HG02870 (cell line): ENCODE measurements around the gene LAMP1.
"Not testable (repeated sequence)": the region's sequence is repeated elsewhere in the genome, so short reads cannot be mapped to it uniquely, and the experiment has no call there.

Experiments
- ATAC-seq: cut with Tn5 transposase; IDR thresholded peaks from one replicate; pipeline ENCODE4 v1.9.1; 2021; ENCODE audit warnings: mild to moderate bottlenecking, moderate library complexity; ENCODE audit not compliant: unreplicated experiment

LAMP1 gene

DNA sequence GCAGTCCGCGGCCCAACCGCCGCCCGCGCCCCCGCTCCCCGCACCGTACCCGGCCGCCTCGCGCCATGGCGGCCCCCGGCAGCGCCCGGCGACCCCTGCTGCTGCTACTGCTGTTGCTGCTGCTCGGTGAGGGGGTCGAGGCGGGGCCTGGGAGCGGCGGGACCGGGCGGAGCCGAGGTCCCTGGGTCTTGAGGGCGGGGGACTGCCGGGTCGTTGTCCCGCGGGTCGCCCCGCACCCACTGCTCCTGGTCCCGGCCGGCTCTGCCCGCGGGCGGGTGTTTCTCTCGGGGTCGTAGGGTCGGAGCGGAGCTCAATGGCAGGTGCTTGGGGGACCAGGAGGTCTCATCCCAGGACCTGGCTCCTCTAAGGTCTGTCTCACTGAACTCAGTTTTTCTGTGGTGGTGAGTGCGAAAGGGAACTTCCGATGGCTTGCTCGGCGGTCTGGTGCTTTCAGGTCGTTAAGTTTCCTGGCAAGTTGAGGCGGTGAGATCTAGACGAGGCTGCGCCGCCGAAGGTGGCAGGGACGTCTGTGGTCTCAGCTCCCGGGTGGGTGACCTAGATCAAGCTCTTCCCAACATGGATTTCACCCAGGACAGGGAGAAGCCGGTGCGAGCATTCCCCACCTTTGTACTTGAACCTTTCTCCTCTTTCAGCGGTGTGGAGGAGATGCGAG is 467 bp downstream of the LAMP1 start:
- ATAC-seq: peak; percentile 35

- no peak for ATAC-seq
Observed at GRCh38 chr13:113298043-113298945, 1.3 kb downstream of the LAMP1 start.

GRCh38 chr13:113299951-113300350 is 2.9 kb downstream of the LAMP1 start:
- peak; percentile 31 for ATAC-seq

DNA sequence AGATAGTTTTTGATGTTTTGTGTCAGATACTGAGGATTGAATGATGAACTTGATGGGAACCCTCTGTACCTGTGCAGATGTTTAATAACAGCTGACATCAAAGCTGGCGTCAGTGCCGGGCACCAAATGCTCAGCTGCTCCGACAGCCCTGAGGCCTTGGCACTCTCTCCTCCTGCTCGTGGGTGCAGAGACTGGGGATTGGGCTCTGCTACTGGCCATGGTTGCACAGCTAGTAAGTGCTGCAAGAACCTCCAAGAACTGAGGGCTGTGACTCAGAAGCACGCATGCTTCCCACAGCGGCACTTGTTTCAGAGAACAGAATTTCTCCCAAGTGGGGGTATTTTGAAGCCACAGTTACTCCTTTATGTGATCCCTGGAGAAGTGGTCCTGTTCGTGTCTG is 5.9 kb downstream of the LAMP1 start:
- no peak for ATAC-seq

- no peak for ATAC-seq
Observed at GRCh38 chr13:113304121-113304520, 7.1 kb downstream of the LAMP1 start.

GRCh38 chr13:113305208-113305607 is 8.2 kb downstream of the LAMP1 start:
- no peak for ATAC-seq

- no peak for ATAC-seq
Observed at GRCh38 chr13:113307491-113307890, 10.5 kb downstream of the LAMP1 start.

DNA sequence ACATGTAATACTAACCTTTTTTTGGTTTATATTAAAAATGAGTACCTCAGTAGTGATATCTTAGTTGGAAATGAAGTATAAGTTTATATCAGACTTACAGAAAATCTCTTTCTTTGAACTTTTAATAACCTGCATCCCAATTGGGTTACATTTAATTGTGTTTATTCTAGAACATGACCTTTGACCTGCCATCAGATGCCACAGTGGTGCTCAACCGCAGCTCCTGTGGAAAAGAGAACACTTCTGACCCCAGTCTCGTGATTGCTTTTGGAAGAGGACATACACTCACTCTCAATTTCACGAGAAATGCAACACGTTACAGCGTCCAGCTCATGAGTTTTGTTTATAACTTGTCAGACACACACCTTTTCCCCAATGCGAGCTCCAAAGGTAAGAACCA is 12.4 kb downstream of the LAMP1 start:
- ATAC-seq: no peak

DNA sequence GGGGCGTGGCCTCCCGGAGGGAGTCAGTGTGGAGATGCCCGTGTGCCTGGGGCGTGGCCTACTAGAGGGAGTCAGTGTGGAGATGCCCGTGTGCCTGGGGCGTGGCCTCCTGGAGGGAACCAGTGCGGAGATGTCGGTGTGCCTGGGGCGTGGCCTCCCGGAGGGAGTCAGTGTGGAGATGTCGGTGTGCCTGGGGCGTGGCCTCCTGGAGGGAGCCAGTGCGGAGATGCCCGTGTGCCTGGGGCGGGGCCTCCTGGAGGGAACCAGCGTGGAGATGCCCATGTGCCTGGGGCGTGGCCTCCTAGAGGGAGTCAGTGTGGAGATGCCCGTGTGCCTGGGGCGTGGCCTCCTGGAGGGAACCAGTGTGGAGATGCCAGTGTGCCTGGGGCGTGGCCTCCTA is 17.1 kb downstream of the LAMP1 start:
- not testable (repeated sequence) for ATAC-seq

- not testable (repeated sequence) for ATAC-seq
Observed at GRCh38 chr13:113314895-113315470, 17.9 kb downstream of the LAMP1 start.

- ATAC-seq: no peak
Observed at GRCh38 chr13:113315992-113316391, 19.0 kb downstream of the LAMP1 start.

DNA sequence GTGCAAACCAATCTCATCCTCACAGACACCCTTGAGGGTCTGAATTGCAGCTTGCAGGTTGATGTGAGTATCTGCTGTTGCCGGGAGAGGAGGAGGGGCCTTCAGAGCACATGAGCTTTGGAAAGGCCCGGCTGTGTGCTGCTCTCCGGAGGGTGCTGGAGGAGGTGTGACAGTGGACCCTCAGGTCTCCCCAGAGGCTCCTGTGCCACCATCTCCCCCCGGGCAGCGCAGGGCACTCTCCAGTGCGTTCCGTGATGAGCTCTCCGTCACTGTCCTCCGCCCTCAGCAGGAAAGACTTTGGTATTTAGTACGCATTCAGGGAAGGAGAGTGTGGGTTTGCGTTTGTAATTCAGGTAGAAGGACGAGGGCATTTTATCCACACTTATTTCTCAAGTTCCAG is 20.0 kb downstream of the LAMP1 start:
- no peak for ATAC-seq

DNA sequence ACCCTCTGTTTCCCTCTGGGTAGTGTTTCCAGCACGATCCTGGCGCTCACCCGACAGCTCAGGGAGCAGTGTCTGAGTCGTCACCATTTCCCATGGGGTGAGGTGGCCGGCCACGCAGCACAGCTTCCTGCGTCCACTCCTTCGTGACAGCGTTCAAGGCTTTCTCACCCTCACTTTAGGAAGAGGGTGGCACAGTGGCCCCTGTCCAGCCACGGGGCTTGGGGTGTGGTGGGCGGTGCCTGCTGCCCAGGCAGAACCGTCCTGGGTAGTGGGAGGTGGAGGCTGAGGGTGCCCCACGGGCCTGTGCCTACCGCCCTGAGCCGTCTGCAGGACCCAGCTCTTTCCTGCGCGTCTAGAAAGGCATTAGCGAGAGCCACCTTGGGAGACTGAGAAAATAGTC is 21.9 kb downstream of the LAMP1 start:
- ATAC-seq: no peak

DNA sequence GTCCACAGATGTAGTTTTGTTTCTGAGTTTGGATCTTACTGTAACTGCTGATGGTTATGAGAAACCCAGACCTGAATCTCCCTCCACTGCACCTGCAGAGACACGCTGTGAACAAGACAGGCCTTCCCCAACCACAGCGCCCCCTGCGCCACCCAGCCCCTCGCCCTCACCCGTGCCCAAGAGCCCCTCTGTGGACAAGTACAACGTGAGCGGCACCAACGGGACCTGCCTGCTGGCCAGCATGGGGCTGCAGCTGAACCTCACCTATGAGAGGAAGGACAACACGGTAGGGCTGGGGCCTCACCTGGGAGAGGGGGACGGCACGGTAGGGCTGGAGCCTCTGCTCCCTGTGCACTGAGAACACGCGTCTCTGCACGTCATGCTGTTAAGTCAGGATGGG is 22.3 kb downstream of the LAMP1 start:
- ATAC-seq: no peak

GRCh38 chr13:113320226-113320875 is 23.3 kb downstream of the LAMP1 start:
- ATAC-seq: no peak

- no peak for ATAC-seq
Observed at GRCh38 chr13:113321546-113321945, 24.5 kb downstream of the LAMP1 start.

GRCh38 chr13:113322043-113322461 is 25.0 kb downstream of the LAMP1 start:
- no peak for ATAC-seq

DNA sequence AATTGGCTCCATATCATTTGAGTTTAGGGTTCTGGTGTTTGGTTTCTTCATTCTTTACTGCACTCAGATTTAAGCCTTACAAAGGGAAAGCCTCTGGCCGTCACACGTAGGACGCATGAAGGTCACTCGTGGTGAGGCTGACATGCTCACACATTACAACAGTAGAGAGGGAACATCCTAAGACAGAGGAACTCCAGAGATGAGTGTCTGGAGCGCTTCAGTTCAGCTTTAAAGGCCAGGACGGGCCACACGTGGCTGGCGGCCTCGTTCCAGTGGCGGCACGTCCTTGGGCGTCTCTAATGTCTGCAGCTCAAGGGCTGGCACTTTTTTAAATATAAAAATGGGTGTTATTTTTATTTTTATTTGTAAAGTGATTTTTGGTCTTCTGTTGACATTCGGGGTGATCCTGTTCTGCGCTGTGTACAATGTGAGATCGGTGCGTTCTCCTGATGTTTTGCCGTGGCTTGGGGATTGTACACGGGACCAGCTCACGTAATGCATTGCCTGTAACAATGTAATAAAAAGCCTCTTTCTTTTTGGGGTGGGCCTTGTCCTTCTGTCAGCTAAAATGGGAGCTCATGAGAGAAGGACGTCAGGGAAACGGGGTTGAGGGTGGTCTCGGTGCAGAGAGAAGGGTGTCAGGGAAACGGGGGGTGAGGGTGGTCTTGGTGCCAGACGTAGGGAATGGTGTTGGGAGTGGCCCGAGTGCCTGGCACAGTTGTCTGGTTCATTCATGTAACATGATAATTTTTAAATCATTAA is 26.0 kb downstream of the LAMP1 start:
- no peak for ATAC-seq

DNA sequence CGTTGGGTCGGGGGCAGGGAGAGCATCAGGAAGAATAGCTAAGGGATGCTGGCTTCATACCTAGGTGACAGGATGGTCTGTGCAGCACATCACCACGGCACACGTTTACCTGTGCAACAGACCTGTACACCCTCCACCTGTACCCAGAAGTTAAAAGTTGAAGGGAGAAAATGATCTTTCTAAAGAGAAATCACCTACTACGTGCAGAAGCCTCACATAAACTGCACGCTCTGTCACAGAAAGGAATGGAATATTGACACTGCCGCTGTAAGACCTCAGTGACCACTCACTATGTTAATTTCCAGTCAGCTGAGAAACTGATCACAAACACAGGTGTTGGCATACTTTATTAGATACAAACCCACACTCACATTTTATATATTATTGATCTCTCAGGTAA is 26.8 kb downstream of the LAMP1 start:
- no peak for ATAC-seq

- ATAC-seq: no peak
Observed at GRCh38 chr13:113324398-113324797, 27.4 kb downstream of the LAMP1 start.

DNA sequence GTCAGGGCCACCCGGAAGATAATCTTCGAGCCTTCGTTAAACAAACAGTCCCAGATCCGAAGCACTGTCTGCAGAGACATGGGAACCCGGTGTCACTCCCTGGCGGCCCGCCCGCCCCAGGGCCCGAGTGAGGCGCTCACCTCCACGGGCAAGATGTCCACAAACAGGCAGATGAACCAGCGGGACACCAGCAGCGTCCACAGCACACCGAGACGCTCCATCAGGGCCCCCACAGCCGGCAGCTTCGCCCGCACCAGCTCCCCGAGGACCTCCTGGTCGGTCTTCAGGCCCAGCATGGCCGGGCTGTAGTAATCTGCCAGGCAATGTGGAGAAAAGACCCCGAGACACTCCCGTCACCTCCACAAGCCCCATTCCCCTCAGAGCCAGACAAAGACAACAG is 28.7 kb downstream of the LAMP1 start:
- ATAC-seq: no peak
